ENCODE results near the gene RTCA.

Gene RTCA

DNA sequence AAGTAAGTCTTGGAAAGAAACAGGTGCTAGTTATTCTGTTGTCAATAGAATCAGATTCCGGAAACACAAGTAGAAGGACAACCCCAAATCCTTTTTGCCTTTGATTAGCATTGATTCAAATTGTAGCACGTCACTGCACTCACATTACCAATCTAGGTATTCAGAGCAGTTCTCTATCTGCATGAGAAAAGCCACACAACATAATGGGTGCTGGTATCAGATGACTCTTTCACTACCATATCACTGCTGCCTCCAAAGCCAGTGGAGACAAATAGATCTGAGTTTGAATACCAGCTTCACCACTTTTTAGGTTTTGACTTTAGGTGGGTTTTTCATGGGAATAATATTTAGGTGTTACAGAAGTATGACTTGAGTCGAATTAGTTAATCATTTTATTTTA lies 38.9 kb downstream of the RTCA start:
- Histone ChIP-seq H3K27ac (ENCODE audit: low read depth, low read length, poor library complexity, severe bottlenecking) (no peak overlapping the region), H3K9ac (ENCODE audit: low read length) (no peak overlapping the region), H3F3A (ENCODE audit: insufficient read depth, low read length) (no peaks in the 10 kb centered on the region), H2AFZ (ENCODE audit: low read length) (no peak overlapping the region), H3K4me2 (ENCODE audit: low read length) (no peak overlapping the region), H3K27me3 (ENCODE audit: insufficient read depth, low read length) (no peaks in the 10 kb centered on the region), H3K9me2 (ENCODE audit: low read depth, low read length) (no peaks in the 10 kb centered on the region), H3K4me1 (ENCODE audit: insufficient read depth, low read length, severe bottlenecking) (no peaks in the 10 kb centered on the region), H3K4me3 (ENCODE audit: low read depth, low read length, poor library complexity, severe bottlenecking) (no peak overlapping the region), H4K20me1 (ENCODE audit: insufficient read depth, low read length) (no peaks in the 10 kb centered on the region), H3K9me3 (ENCODE audit: low read length) (no peaks in the 10 kb centered on the region), H3K36me3 (ENCODE audit: insufficient read depth, low read length) (no peaks in the 10 kb centered on the region), H3K79me2 (ENCODE audit: insufficient read depth, low read length) (no peaks in the 10 kb centered on the region)
- TF ChIP-seq, protein P1, sequence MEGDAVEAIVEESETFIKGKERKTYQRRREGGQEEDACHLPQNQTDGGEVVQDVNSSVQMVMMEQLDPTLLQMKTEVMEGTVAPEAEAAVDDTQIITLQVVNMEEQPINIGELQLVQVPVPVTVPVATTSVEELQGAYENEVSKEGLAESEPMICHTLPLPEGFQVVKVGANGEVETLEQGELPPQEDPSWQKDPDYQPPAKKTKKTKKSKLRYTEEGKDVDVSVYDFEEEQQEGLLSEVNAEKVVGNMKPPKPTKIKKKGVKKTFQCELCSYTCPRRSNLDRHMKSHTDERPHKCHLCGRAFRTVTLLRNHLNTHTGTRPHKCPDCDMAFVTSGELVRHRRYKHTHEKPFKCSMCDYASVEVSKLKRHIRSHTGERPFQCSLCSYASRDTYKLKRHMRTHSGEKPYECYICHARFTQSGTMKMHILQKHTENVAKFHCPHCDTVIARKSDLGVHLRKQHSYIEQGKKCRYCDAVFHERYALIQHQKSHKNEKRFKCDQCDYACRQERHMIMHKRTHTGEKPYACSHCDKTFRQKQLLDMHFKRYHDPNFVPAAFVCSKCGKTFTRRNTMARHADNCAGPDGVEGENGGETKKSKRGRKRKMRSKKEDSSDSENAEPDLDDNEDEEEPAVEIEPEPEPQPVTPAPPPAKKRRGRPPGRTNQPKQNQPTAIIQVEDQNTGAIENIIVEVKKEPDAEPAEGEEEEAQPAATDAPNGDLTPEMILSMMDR (IDR thresholded peaks at IDR 0.05; ENCODE audit: low read length), result no peak
- no peak for TF ChIP-seq EZH2 (IDR thresholded peaks at IDR 0.05; ENCODE audit: borderline replicate concordance, low read length)

DNA sequence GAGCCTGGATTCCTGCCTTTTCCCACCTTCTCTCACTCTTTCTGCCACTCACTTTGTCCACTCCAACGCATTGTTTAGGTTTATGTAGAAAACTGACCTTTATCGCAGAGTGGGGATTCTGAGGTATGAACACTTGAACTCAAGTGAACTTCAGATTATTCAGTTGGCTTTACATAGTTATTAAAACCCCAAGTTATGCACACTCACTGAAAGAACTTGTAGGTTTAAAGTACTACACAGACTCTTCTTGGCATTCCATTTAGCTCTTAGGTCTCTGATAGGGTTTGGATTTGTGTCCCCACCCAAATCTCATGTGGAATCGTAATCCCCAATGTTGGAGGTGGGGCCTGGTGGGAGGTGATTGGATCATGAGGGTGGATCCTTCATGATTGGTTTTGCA lies 39.9 kb downstream of the RTCA start:
- H3F3A ChIP-seq (ENCODE audit: insufficient read depth, low read length), result no peaks in the 10 kb centered on the region
- H3K9ac ChIP-seq (ENCODE audit: low read length), result no peak overlapping the region
- H3K27ac ChIP-seq (ENCODE audit: low read depth, low read length, poor library complexity, severe bottlenecking), result no peak overlapping the region
- no peaks in the 10 kb centered on the region for H3K27me3 ChIP-seq (ENCODE audit: insufficient read depth, low read length)
- H3K9me2 ChIP-seq (ENCODE audit: low read depth, low read length), result no peaks in the 10 kb centered on the region
- no peak overlapping the region for H2AFZ ChIP-seq (ENCODE audit: low read length)
- no peaks in the 10 kb centered on the region for H3K4me1 ChIP-seq (ENCODE audit: insufficient read depth, low read length, severe bottlenecking)
- H3K9me3 ChIP-seq (ENCODE audit: low read length), result no peaks in the 10 kb centered on the region
- no peaks in the 10 kb centered on the region for H3K79me2 ChIP-seq (ENCODE audit: insufficient read depth, low read length)
- TF ChIP-seq, protein P1 (IDR thresholded peaks at IDR 0.05; ENCODE audit: low read length), result no peak
- no peak for TF ChIP-seq EZH2 (IDR thresholded peaks at IDR 0.05; ENCODE audit: borderline replicate concordance, low read length)
- no peak overlapping the region for H3K4me3 ChIP-seq (ENCODE audit: low read depth, low read length, poor library complexity, severe bottlenecking)
- no peak overlapping the region for H3K4me2 ChIP-seq (ENCODE audit: low read length)
- H3K36me3 ChIP-seq (ENCODE audit: insufficient read depth, low read length), result no peaks in the 10 kb centered on the region
- H4K20me1 ChIP-seq (ENCODE audit: insufficient read depth, low read length), result no peaks in the 10 kb centered on the region

DNA sequence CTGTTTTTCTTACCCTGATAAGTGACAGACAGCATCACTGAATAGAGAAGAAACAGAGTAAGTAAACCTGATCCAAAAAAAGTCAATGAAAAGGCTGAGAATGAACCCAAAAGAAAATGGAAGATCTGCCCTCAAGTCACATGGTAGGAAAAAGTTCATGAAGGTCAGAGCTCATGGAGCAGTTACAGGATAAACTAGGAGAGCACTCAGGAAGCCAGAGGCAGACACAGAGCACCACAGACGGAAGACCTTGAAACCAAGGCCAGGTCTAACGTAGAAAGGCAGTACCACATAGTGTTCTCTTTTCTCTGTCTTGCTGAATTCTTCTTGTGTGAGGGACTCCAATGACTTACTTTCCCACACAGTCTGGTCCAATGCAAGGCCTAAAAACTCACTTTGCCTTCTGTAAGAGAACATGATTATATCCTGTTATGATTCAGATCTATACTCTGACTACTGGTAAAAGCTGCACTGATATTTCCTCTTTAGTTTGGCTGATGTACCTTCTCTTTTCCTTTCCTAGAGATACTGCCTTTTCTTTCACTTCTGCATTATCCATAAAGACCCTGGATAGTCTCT lies 40.8 kb downstream of the RTCA start:
- Histone ChIP-seq H2AFZ (ENCODE audit: low read length) (no peak overlapping the region), H3K36me3 (ENCODE audit: insufficient read depth, low read length) (no peaks in the 10 kb centered on the region), H3K9me3 (ENCODE audit: low read length) (no peaks in the 10 kb centered on the region), H4K20me1 (ENCODE audit: insufficient read depth, low read length) (no peaks in the 10 kb centered on the region), H3K27me3 (ENCODE audit: insufficient read depth, low read length) (no peaks in the 10 kb centered on the region), H3K79me2 (ENCODE audit: insufficient read depth, low read length) (no peaks in the 10 kb centered on the region), H3K4me3 (ENCODE audit: low read depth, low read length, poor library complexity, severe bottlenecking) (no peak overlapping the region), H3K27ac (ENCODE audit: low read depth, low read length, poor library complexity, severe bottlenecking) (no peak overlapping the region), H3K4me2 (ENCODE audit: low read length) (no peak overlapping the region), H3F3A (ENCODE audit: insufficient read depth, low read length) (no peaks in the 10 kb centered on the region), H3K4me1 (ENCODE audit: insufficient read depth, low read length, severe bottlenecking) (no peaks in the 10 kb centered on the region), H3K9ac (ENCODE audit: low read length) (no peak overlapping the region), H3K9me2 (ENCODE audit: low read depth, low read length) (no peaks in the 10 kb centered on the region)
- no peak for TF ChIP-seq EZH2 (IDR thresholded peaks at IDR 0.05; ENCODE audit: borderline replicate concordance, low read length)
- TF ChIP-seq, protein P1 (IDR thresholded peaks at IDR 0.05; ENCODE audit: low read length), result no peak
